Heart left ventricle (tissue), 16 donors: ENCODE results near the gene GALNT10. TPM values are rescaled to one million over a fixed set of nuclear protein-coding genes. Genes with fewer than 3 reads are reported as not detected.
A peak's percentile ranks its signal among the peaks of the same experiment; 100 is the strongest.

ENCODE experiments used
- ATAC-seq, 4 donors: fragments of 200-7000 bp; cut with Tn5 transposase; one replicate each; pipeline ENCODE4 v1.9.1; 2020 to 2022; ENCODE audit warnings: moderate library complexity in 4 of 4, mild to moderate bottlenecking in 3 of 4, moderate number of reproducible peaks in 1 of 4
- DNase-seq, 5 donors: peaks; one replicate each; pipeline ENCODE4 v3.0.0-alpha.2; 2020
- H3K27ac ChIP-seq, 12 donors: fragments of 200-600 bp; sonication (generic) in 4 of 12; one replicate each; pipeline versions ENCODE4 v1.5.0 to v1.8.0; 2016 to 2022; ENCODE audit warnings: mild to moderate bottlenecking in 2 of 12
- H3K27me3 ChIP-seq, 9 donors: fragments of 200-600 bp; sonication (generic) in 2 of 9; one replicate each; pipeline versions ENCODE4 v1.5.1 to v1.8.0; 2016 to 2022; ENCODE audit warnings: mild to moderate bottlenecking in 3 of 9
- H3K36me3 ChIP-seq, 9 donors: fragments of 200-600 bp; sonication (generic) in 2 of 9; one replicate each; pipeline versions ENCODE4 v1.5.0 to v1.8.0; 2018 to 2022; ENCODE audit warnings: mild to moderate bottlenecking in 2 of 9
- H3K4me1 ChIP-seq, 12 donors: fragments of 200-600 bp; sonication (generic) in 4 of 12; one replicate each; pipeline versions ENCODE4 v1.5.0 to v1.8.0; 2016 to 2022; ENCODE audit warnings: mild to moderate bottlenecking in 3 of 12
- H3K4me3 ChIP-seq, 12 donors: fragments of 200-600 bp; sonication (generic) in 4 of 12; one replicate each; pipeline versions ENCODE4 v1.5.0 to v1.8.0; 2017 to 2022; ENCODE audit warnings: mild to moderate bottlenecking in 9 of 12, moderate library complexity in 4 of 12
- H3K9me3 ChIP-seq, 12 donors: fragments of 200-600 bp; sonication (generic) in 4 of 12; one replicate each; pipeline versions ENCODE4 v1.5.0 to v1.8.0; 2016 to 2022; ENCODE audit warnings: mild to moderate bottlenecking in 1 of 12
- CTCF ChIP-seq, 12 donors: fragments of 200-600 bp; sonication (generic) in 4 of 12; IDR thresholded peaks; one replicate each; pipeline versions ENCODE4 v1.5.0 to v1.8.0; 2018 to 2022; ENCODE audit warnings: antibody characterized with exemption in 12 of 12, mild to moderate bottlenecking in 5 of 12
- POLR2A ChIP-seq, 2 donors: fragments of 450-650 bp; IDR thresholded peaks; one replicate each; pipeline ENCODE4 v1.6.1; 2017; ENCODE audit warnings: antibody characterized with exemption in 2 of 2, mild to moderate bottlenecking in 2 of 2, moderate library complexity in 2 of 2
- WGBS, 4 donors: extraction: QIAGEN DNeasy Blood & Tissue Kit in 2 of 4; methylation state at CpG; one replicate each; pipeline versions ENCODE4 v1.1.5 to v1.1.7; 2013 to 2018; 5-methylcytosine and 5-hydroxymethylcytosine counted together
- intact Hi-C, 10 donors: fragments of 100-400 bp; cut with DNase I; formaldehyde crosslinking; loops; one replicate each; pipeline versions ENCODE4 v1.11.1 to v1.14.2; 2022
- polyA plus RNA-seq, 2 donors: library from polyadenylated mRNA; stranded (reverse); fragments of 200-250 nt; gene quantifications; one replicate each; pipeline ENCODE4 v1.2.3, GENCODE V29; 2013
- total RNA-seq, 9 donors: library from RNA; depleted of rRNA in 2 of 9; stranded (reverse); fragments of >200 nt in 2 of 9; fragmentation: NEBNext Ultra II Directional in 3 of 9; extraction: Animal tissue kit (Norgen Biotek cat#: 25700) in 3 of 9; gene quantifications; one replicate each; pipeline versions ENCODE4 v1.1.0 to v1.2.4, GENCODE V29; 2016 to 2023
- donor health status: ischemic (EF 13 %, LVEDD 7.1; RV severe dilation, severe dysfunction).
- donor health status: healthy with polysubstance abuse.
- donor health status: DM: no; HTN: yes; CAD: no.
- donor health status: DM: no; HTN: no; CAD: no.
- donor health status: ischemic (EF 25% LVEDD 6.9; RV normal size, moderate dysfunction).
- donor health status: ischemic (EF 25% LVEDD 5.7; RV mildly dilated, moderate dysfunction).
- donor health status: healthy.
- donor health status: DM: yes; HTN: yes; CAD: no.
- donor health status: ischemic (EF 35%, LVEDD 5.7; RV mildly dilated, moderate dysfunction).
- donor health status: nonischemic (EF 11% LVEDD 7.7; RV severe dilation, severe dysfunction).
- donor health status: DM: yes; HTN: yes; CAD: no.
- donor health status: PGD.
- donor health status: ischemic (EF 29% LVEDD 5.4; RV normal size, mild dysfunction).
- donor health status: nonischemic (EF 23%, LVEDD 6.1; RV moderate dilation, normal function).

GALNT10 gene
- total and polyA plus RNA-seq, 11 donors = 2.7 to 20.7 (median 14.4) TPM

- H3K27ac ChIP-seq = no peak overlapping the region
- 82 to 97% (median 90%) methylated on average over 1 of the region's 1 CpG for WGBS, 4 donors
- no peak overlapping the region for H3K4me3 ChIP-seq
- H3K4me1 ChIP-seq = peaks cover 0 to 30% (median 16%) of the 10 kb centered on the region in 12 donors
- ATAC-seq (no peak), DNase-seq (no peak)
- H3K36me3 ChIP-seq = peaks cover 0 to 53% (median 40%) of the 10 kb centered on the region in 9 donors
- no peak for TF ChIP-seq CTCF (IDR thresholded peaks at IDR 0.05)
- TF ChIP-seq POLR2A (IDR thresholded peaks at IDR 0.05) = no peak
- intact Hi-C loops = loop anchor here in 1 of 10 donors (10.0 kb wide), 1 partner anchor 468 kb away; no protein-coding TSS in a partner anchor
- H3K27me3 ChIP-seq = no peaks in the 10 kb centered on the region
- no peaks in the 10 kb centered on the region for H3K9me3 ChIP-seq
Observed at GRCh38 chr5:154442801-154443200, 252.3 kb downstream of the GALNT10 start.

- Histone ChIP-seq H3K4me3 (peak overlapping the region; percentile 87 to 99 (median 96)), H3K9me3 (no peaks in the 10 kb centered on the region), H3K27me3 (no peaks in the 10 kb centered on the region), H3K27ac (peak overlapping the region; percentile 44 to 95 (median 85)), H3K36me3 (peaks cover 0 to 38% (median 21%) of the 10 kb centered on the region in 9 donors), H3K4me1 (peaks cover 0 to 50% (median 33%) of the 10 kb centered on the region in 12 donors)
- intact Hi-C loops = loop anchor here in 2 of 10 donors (1.0 to 10.0 kb wide), 2 partner anchors 254 to 470 kb away; partner anchors contain the start of gene GALNT10 (in 1 of the 2)
- ATAC-seq (peak in 3 of 4 donors; percentile 8 to 23 (median 21)), DNase-seq (peak in 3 of 5 donors; percentile 26 to 64 (median 28))
- no peak for TF ChIP-seq CTCF (IDR thresholded peaks at IDR 0.05)
- TF ChIP-seq POLR2A (IDR thresholded peaks at IDR 0.05) = no peak
- 3 to 7% (median 5%) methylated on average over 29 to 30 of the region's 30 CpGs for WGBS, 4 donors
Observed at GRCh38 chr5:154444556-154445421, 254.3 kb downstream of the GALNT10 start.

GRCh38 chr5:154445422-154446194 is 255.1 kb downstream of the GALNT10 start, which contains the start of gene SAP30L:
Gene SAP30L (plus strand): TSS chr5:154445997. CDS start chr5:154446605, 608 bp downstream.
- peak; percentile 97 to 99 (median 98) for ATAC-seq
- peaks cover 0 to 37% (median 21%) of the 10 kb centered on the region in 9 donors for H3K36me3 ChIP-seq
- DNase-seq = peak; percentile 95 to 98 (median 96)
- TF ChIP-seq CTCF (IDR thresholded peaks at IDR 0.05) = no peak
- peak; percentile 91 to 97 for TF ChIP-seq POLR2A (IDR thresholded peaks at IDR 0.05)
- WGBS, 4 donors = 0 to 1% (median 0%) methylated on average over 28 to 70 of the region's 70 CpGs
- peaks cover 0 to 52% (median 34%) of the 10 kb centered on the region in 12 donors for H3K4me1 ChIP-seq
- H3K27me3 ChIP-seq = no peaks in the 10 kb centered on the region
- intact Hi-C loops = loop anchor here in 2 of 10 donors (1.0 to 10.0 kb wide), 2 partner anchors 255 to 471 kb away; partner anchors contain the start of gene GALNT10 (in 1 of the 2)
- peak within 1 kb of the TSS; percentile 58 to 95 (median 85) for H3K27ac ChIP-seq
- peak within 1 kb of the TSS; percentile 87 to 99 (median 96) for H3K4me3 ChIP-seq
- H3K9me3 ChIP-seq = no peaks in the 10 kb centered on the region
